HepG2 (cell line): Measurements from ENCODE around the gene SLC2A2. TPM values are rescaled to one million over a fixed set of nuclear protein-coding genes. Genes with fewer than 3 reads are reported as not detected.

Source experiments
- ARID5B ChIP-seq: IDR thresholded peaks from 2 replicates; pipeline ENCODE4 v1.4.0; 2020; ENCODE audit warnings: mild to moderate bottlenecking, missing genetic modification reagents
- CCDC6 ChIP-seq: sonication (generic); formaldehyde crosslinking; IDR thresholded peaks from 2 replicates; pipeline ENCODE4 v1.8.1; 2022; ENCODE audit warnings: mild to moderate bottlenecking, missing genetic modification reagents, moderate library complexity
- FOSL1 ChIP-seq: sonication (generic); formaldehyde crosslinking; IDR thresholded peaks from 2 replicates; pipeline ENCODE4 v1.9.0; 2021; ENCODE audit warnings: missing genetic modification reagents, borderline replicate concordance
- GLI4 ChIP-seq: sonication (generic); formaldehyde crosslinking; IDR thresholded peaks from 2 replicates; pipeline ENCODE4 v1.5.1; 2020; ENCODE audit warnings: missing genetic modification reagents, mild to moderate bottlenecking, moderate library complexity, borderline replicate concordance
- HHEX ChIP-seq: IDR thresholded peaks from 2 replicates; pipeline ENCODE4 v1.6.1; 2016; ENCODE audit warnings: control low read depth
- KDM5A ChIP-seq: fragments of 200-600 bp; sonication (generic); IDR thresholded peaks from 2 replicates; pipeline ENCODE4 v1.7.0; 2018; ENCODE audit warnings: antibody characterized with exemption, mild to moderate bottlenecking, low read length, borderline replicate concordance
- PRDM15 ChIP-seq: sonication (generic); formaldehyde crosslinking; IDR thresholded peaks from 2 replicates; pipeline ENCODE4 v1.4.0; 2020; ENCODE audit warnings: missing genetic modification reagents
- ZFAT ChIP-seq: sonication (generic); formaldehyde crosslinking; conservative IDR thresholded peaks from 2 replicates; pipeline ENCODE4 v1.8.1; 2023; ENCODE audit warnings: missing genetic modification reagents, inconsistent platforms
- ZGPAT ChIP-seq: IDR thresholded peaks from 2 replicates; pipeline ENCODE4 v1.6.1; 2016; ENCODE audit warnings: mild to moderate bottlenecking
- ZNF276 ChIP-seq: sonication (generic); formaldehyde crosslinking; IDR thresholded peaks from 2 replicates; pipeline ENCODE4 v1.4.0; 2020; ENCODE audit warnings: mild to moderate bottlenecking, low read depth, missing genetic modification reagents
- ZNF512B ChIP-seq: sonication (generic); formaldehyde crosslinking; IDR thresholded peaks from 2 replicates; pipeline ENCODE4 v1.5.1; 2020; ENCODE audit warnings: missing genetic modification reagents, mild to moderate bottlenecking, borderline replicate concordance
- ZNF777 ChIP-seq: sonication (generic); formaldehyde crosslinking; IDR thresholded peaks from 2 replicates; pipeline ENCODE4 v1.4.0; 2020; ENCODE audit warnings: missing genetic modification reagents
- ZSCAN25 ChIP-seq: sonication (generic); formaldehyde crosslinking; IDR thresholded peaks from 2 replicates; pipeline ENCODE4 v1.8.0; 2022; ENCODE audit warnings: mild to moderate bottlenecking, missing genetic modification reagents
- ZSCAN29 ChIP-seq: sonication (generic); formaldehyde crosslinking; conservative IDR thresholded peaks from 2 replicates; pipeline ENCODE4 v1.4.0; 2020; ENCODE audit warnings: mild to moderate bottlenecking, missing genetic modification reagents
- polyA plus RNA-seq, 8 experiments: library from polyadenylated mRNA; depleted of rRNA in 3 of 8; stranded (reverse) in 7 of 8; unstranded in 1 of 8; fragments of >200 nt; fragmentation: Illumina TruSeq in 4 of 8; extraction: Trizol in 4 of 8; gene quantifications; 2 replicates each; pipeline versions ENCODE4 v1.2.1 to v1.2.3, GENCODE V29; 2011 to 2016; ENCODE audit warnings: low read depth in 4 of 8, missing spikeins in 1 of 8, mixed read lengths in 1 of 8; ENCODE audit not compliant: insufficient read depth in 1 of 8
- total RNA-seq, 5 experiments: library from RNA; depleted of rRNA; stranded (reverse); fragments of >200 nt; fragmentation: Illumina TruSeq; extraction: Trizol; gene quantifications; 2 replicates each; pipeline ENCODE4 v1.2.3, GENCODE V29; 2016; ENCODE audit warnings: low read depth in 1 of 5

SLC2A2 gene
- total and polyA plus RNA-seq, 2 of the 13 experiments (the other 11 are each of a cell fraction or from before 2014, with no cell fraction given), result 19.5 to 23.2 TPM

- TF ChIP-seq ARID5B (CRISPR knock-in tag) (peak; percentile 99), GLI4 (no peak), ZSCAN25 (peak; percentile 67; the same call in 1 of the 2 replicates), ZNF512B (CRISPR knock-in tag) (no peak), ZNF777 (CRISPR knock-in tag) (peak; percentile 34; the same call in 1 of the 2 replicates), KDM5A (no peak), PRDM15 (CRISPR knock-in tag) (no peak), ZGPAT (CRISPR knock-in tag) (peak; percentile 97), ZFAT (no peak; the same call in 1 of the 2 replicates), HHEX (CRISPR knock-in tag) (peak; percentile 97), FOSL1 (peak; percentile 97), ZSCAN29 (CRISPR knock-in tag) (peak; percentile 93), CCDC6 (peak; percentile 51), ZNF276 (CRISPR knock-in tag) (no peak)
Observed at GRCh38 chr3:171001957-171002694, 24.4 kb downstream of the SLC2A2 start (continued).
